Kidney tubule cell (primary cell): ENCODE measurements around the gene COL1A1.

Source experiments
- DNase-seq: peaks from one replicate; pipeline ENCODE4 v3.0.0-alpha.2; 2018; ENCODE audit warnings: low spot score

Gene COL1A1

GRCh38 chr17:50141026-50141744 is 60.2 kb downstream of the COL1A1 start:
- DNase-seq, result no peak

GRCh38 chr17:50139950-50140885 is 61.2 kb downstream of the COL1A1 start:
- DNase-seq, result peak; percentile 70

GRCh38 chr17:50139185-50139783 is 62.1 kb downstream of the COL1A1 start:
- no peak for DNase-seq

- DNase-seq, result no peak
These were observed 64.4 kb downstream of the COL1A1 start for GRCh38 chr17:50137042-50137441.

- DNase-seq, result no peak
These were observed 65.2 kb downstream of the COL1A1 start for GRCh38 chr17:50136096-50136687.

- DNase-seq, result no peak
These were observed 65.9 kb downstream of the COL1A1 start for GRCh38 chr17:50135316-50136095.

GRCh38 chr17:50134206-50135110 is 67.0 kb downstream of the COL1A1 start:
- no peak for DNase-seq

GRCh38 chr17:50133769-50134099 is 67.7 kb downstream of the COL1A1 start:
- no peak for DNase-seq
